Left cardiac atrium (tissue), 2 donors: ENCODE data around the gene DSC2. TPM values are rescaled to one million over a fixed set of nuclear protein-coding genes. Genes with fewer than 3 reads are reported as not detected.

Experiments
- total RNA-seq, 2 donors: library from RNA; stranded (reverse); fragmentation: NEBNext Ultra II Directional; extraction: Animal tissue kit (Norgen Biotek cat#: 25700); gene quantifications; one replicate each; pipeline ENCODE4 v1.2.1, GENCODE V29; 2021
- donor health status: DM: no; HTN: yes; CAD: no; lungs with severe emphysema.
- donor health status: DM: yes; HTN: yes; CAD: no.

The DSC2 gene
- total RNA-seq, 2 donors from 2014 or later, result 14.1 to 18.0 TPM

Other genes with a start within 250 kb of the DSC2 start
- gene DSC3, start 59.7 kb downstream of the DSC2 start, total RNA-seq, result 1 to 10 TPM in 1 of 2 donors, under 1 TPM in 1; 0.86 to 1.0 TPM
- gene DSC1, start 60.4 kb upstream of the DSC2 start, total RNA-seq, result 10 to 100 TPM; 32.9 to 52.4 TPM
- gene DSG1, start 215.7 kb upstream of the DSC2 start, total RNA-seq, result 1 to 10 TPM; 2.0 to 3.6 TPM